Right atrium auricular region (tissue), 2 donors: ENCODE measurements around the gene DECR2. TPM values are rescaled to one million over a fixed set of nuclear protein-coding genes. Genes with fewer than 3 reads are reported as not detected.

Source experiments
- DNase-seq: peaks from one replicate; pipeline ENCODE4 v3.0.0-alpha.2; 2019; ENCODE audit warnings: low spot score
- H3K27ac ChIP-seq, 2 donors: fragments of 200-600 bp; sonication (generic); 1 replicate in 1 of 2; 2 replicates in 1 of 2; pipeline ENCODE4 v1.5.1; 2016 to 2019
- H3K27me3 ChIP-seq, 2 donors: fragments of 200-600 bp; sonication (generic); one replicate each; pipeline versions ENCODE4 v1.5.1 to v1.6.0; 2017 to 2019
- H3K36me3 ChIP-seq: fragments of 200-600 bp; sonication (generic); one replicate; pipeline ENCODE4 v1.5.1; 2016
- H3K4me1 ChIP-seq, 2 donors: fragments of 200-600 bp; sonication (generic); one replicate each; pipeline versions ENCODE4 v1.5.1 to v1.6.0; 2017 to 2019
- H3K4me3 ChIP-seq, 2 donors: fragments of 200-600 bp; sonication (generic); 1 replicate in 1 of 2; 2 replicates in 1 of 2; pipeline ENCODE4 v1.5.1; 2017 to 2019; ENCODE audit warnings: mild to moderate bottlenecking in 1 of 2, moderate library complexity in 1 of 2
- H3K9me3 ChIP-seq, 2 donors: fragments of 200-600 bp; sonication (generic); one replicate each; pipeline ENCODE4 v1.5.1; 2019
- CTCF ChIP-seq, 2 donors: fragments of 200-600 bp; sonication (generic); IDR thresholded peaks; one replicate each; pipeline ENCODE4 v1.5.1; 2019; ENCODE audit warnings: antibody characterized with exemption in 2 of 2
- total RNA-seq, 2 donors: library from RNA; depleted of rRNA; stranded (reverse); fragments of >200 nt; gene quantifications; one replicate each; pipeline ENCODE4 v1.1.0, GENCODE V29; 2016

The DECR2 gene
- total RNA-seq, 2 donors from 2014 or later: 10.6 to 18.7 TPM

GRCh38 chr16:364595-365491, 36.8 kb upstream of the DECR2 start:
- no peaks in the 10 kb centered on the region for H3K9me3 ChIP-seq
- no peak overlapping the region for H3K27ac ChIP-seq
- no peak for DNase-seq
- H3K4me1 ChIP-seq: peaks cover 0 to 17% of the 10 kb centered on the region in 2 donors
- no peak overlapping the region for H3K4me3 ChIP-seq
- TF ChIP-seq CTCF (IDR thresholded peaks at IDR 0.05): no peak
- H3K36me3 ChIP-seq: peaks cover 27% of the 10 kb centered on the region
- no peaks in the 10 kb centered on the region for H3K27me3 ChIP-seq

- no peak overlapping the region for H3K27ac ChIP-seq
- H3K9me3 ChIP-seq: no peaks in the 10 kb centered on the region
- H3K27me3 ChIP-seq: no peaks in the 10 kb centered on the region
- peaks cover 28% of the 10 kb centered on the region for H3K36me3 ChIP-seq
- no peak for DNase-seq
- no peak for TF ChIP-seq CTCF (IDR thresholded peaks at IDR 0.05)
- no peak overlapping the region for H3K4me3 ChIP-seq
- peaks cover 0 to 28% of the 10 kb centered on the region in 2 donors for H3K4me1 ChIP-seq
Observed at GRCh38 chr16:366476-366875, 35.2 kb upstream of the DECR2 start.

GRCh38 chr16:367333-367903, 34.3 kb upstream of the DECR2 start:
- H3K4me1 ChIP-seq: peaks cover 0 to 20% of the 10 kb centered on the region in 2 donors
- no peak overlapping the region for H3K27ac ChIP-seq
- no peak overlapping the region for H3K4me3 ChIP-seq
- no peaks in the 10 kb centered on the region for H3K9me3 ChIP-seq
- H3K36me3 ChIP-seq: peaks cover 34% of the 10 kb centered on the region
- TF ChIP-seq CTCF (IDR thresholded peaks at IDR 0.05): no peak
- no peak for DNase-seq
- H3K27me3 ChIP-seq: no peaks in the 10 kb centered on the region

- Histone ChIP-seq H3K27me3 (no peaks in the 10 kb centered on the region), H3K4me3 (no peak overlapping the region), H3K4me1 (peaks cover 0 to 19% of the 10 kb centered on the region in 2 donors), H3K9me3 (no peaks in the 10 kb centered on the region), H3K27ac (no peak overlapping the region), H3K36me3 (peaks cover 38% of the 10 kb centered on the region)
- no peak for TF ChIP-seq CTCF (IDR thresholded peaks at IDR 0.05)
- DNase-seq: no peak
Observed at GRCh38 chr16:368388-369158, 33.1 kb upstream of the DECR2 start.

- no peak overlapping the region for H3K27ac ChIP-seq
- no peaks in the 10 kb centered on the region for H3K27me3 ChIP-seq
- DNase-seq: no peak
- H3K4me1 ChIP-seq: peaks cover 0 to 19% of the 10 kb centered on the region in 2 donors
- H3K4me3 ChIP-seq: peak overlapping the region in 1 of 2 donors; percentile 57
- no peak for TF ChIP-seq CTCF (IDR thresholded peaks at IDR 0.05)
- no peaks in the 10 kb centered on the region for H3K9me3 ChIP-seq
- H3K36me3 ChIP-seq: peaks cover 46% of the 10 kb centered on the region
Observed at GRCh38 chr16:369275-369865, 32.3 kb upstream of the DECR2 start.
